Progenitor cell of endocrine pancreas (in vitro differentiated cells): Measurements from ENCODE around the gene ASB7. TPM values are rescaled to one million over a fixed set of nuclear protein-coding genes. Genes with fewer than 3 reads are reported as not detected.
"Not testable (repeated sequence)": the region's sequence is repeated elsewhere in the genome, so short reads cannot be mapped to it uniquely, and the experiment has no call there.

ENCODE experiments used
- DNase-seq: peaks from one replicate; pipeline ENCODE4 v3.0.0; 2021; ENCODE audit warnings: low spot score; ENCODE audit not compliant: unreplicated experiment
- H3K27ac Mint-ChIP-seq: 2 replicates; pipeline ENCODE4 v1.8.0; 2021; ENCODE audit warnings: mild to moderate bottlenecking, moderate library complexity, mixed read lengths
- H3K27me3 Mint-ChIP-seq: 2 replicates; pipeline ENCODE4 v1.8.0; 2021; ENCODE audit warnings: mixed read lengths
- H3K36me3 Mint-ChIP-seq: 2 replicates; pipeline ENCODE4 v1.8.0; 2022; ENCODE audit warnings: mixed read lengths; ENCODE audit not compliant: insufficient read depth
- H3K4me1 Mint-ChIP-seq: 2 replicates; pipeline ENCODE4 v1.8.0; 2021; ENCODE audit warnings: low read depth, mixed read lengths
- H3K4me3 Mint-ChIP-seq: 2 replicates; pipeline ENCODE4 v1.8.0; 2021; ENCODE audit warnings: low read depth, mild to moderate bottlenecking, moderate library complexity, mixed read lengths
- H3K9me3 Mint-ChIP-seq: 2 replicates; pipeline ENCODE4 v1.8.0; 2021; ENCODE audit warnings: low read depth, mixed read lengths
- total RNA-seq: library from RNA; stranded (reverse); gene quantifications from 2 replicates; pipeline ENCODE4 v1.2.1, GENCODE V29; 2021
- TF ChIP-seq, protein P1 (sequence below): fragments of 200-600 bp; sonication (generic); IDR thresholded peaks from one replicate; pipeline ENCODE4 v1.5.0; 2021; ENCODE audit warnings: antibody characterized with exemption, mild to moderate bottlenecking; ENCODE audit not compliant: unreplicated experiment

Gene ASB7
- total RNA-seq, 1 donor from 2014 or later = 18.9 TPM

DNA sequence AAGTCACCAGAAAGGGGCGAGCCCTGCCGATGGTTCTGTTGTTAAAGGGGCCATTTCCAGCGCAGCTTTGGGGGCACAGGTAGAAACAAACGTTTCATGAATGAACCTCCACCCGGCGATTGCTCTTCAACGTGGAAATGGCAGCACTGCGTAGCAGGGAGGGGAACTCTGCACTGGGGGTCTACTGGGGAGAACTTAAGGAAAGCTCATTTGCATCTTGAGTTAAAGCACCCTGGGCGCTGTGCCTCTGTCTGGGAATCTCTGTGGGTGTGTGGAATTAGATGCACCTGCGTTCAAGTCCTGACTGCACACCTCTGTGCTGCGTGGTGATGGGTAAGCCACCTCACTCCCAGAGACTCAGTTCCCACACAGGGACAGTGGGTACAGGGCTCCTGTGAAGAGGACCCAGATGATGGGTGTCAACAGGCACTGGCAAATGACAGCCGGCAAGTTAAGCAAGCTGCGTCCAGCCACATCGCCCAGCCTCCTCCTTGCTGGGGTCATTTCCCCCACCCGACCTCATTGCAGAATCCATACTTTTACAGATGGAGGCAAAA, 68.8 kb downstream of the ASB7 start:
- TF ChIP-seq, protein P1, sequence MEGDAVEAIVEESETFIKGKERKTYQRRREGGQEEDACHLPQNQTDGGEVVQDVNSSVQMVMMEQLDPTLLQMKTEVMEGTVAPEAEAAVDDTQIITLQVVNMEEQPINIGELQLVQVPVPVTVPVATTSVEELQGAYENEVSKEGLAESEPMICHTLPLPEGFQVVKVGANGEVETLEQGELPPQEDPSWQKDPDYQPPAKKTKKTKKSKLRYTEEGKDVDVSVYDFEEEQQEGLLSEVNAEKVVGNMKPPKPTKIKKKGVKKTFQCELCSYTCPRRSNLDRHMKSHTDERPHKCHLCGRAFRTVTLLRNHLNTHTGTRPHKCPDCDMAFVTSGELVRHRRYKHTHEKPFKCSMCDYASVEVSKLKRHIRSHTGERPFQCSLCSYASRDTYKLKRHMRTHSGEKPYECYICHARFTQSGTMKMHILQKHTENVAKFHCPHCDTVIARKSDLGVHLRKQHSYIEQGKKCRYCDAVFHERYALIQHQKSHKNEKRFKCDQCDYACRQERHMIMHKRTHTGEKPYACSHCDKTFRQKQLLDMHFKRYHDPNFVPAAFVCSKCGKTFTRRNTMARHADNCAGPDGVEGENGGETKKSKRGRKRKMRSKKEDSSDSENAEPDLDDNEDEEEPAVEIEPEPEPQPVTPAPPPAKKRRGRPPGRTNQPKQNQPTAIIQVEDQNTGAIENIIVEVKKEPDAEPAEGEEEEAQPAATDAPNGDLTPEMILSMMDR = no peak
- no peaks in the 10 kb centered on the region for H3K36me3 Mint-ChIP-seq
- no peak overlapping the region for H3K27ac Mint-ChIP-seq
- no peaks in the 10 kb centered on the region for H3K9me3 Mint-ChIP-seq
- no peak overlapping the region for H3K4me3 Mint-ChIP-seq
- H3K27me3 Mint-ChIP-seq = peaks cover 4% of the 10 kb centered on the region
- H3K4me1 Mint-ChIP-seq = no peaks in the 10 kb centered on the region
- DNase-seq = no peak

DNA sequence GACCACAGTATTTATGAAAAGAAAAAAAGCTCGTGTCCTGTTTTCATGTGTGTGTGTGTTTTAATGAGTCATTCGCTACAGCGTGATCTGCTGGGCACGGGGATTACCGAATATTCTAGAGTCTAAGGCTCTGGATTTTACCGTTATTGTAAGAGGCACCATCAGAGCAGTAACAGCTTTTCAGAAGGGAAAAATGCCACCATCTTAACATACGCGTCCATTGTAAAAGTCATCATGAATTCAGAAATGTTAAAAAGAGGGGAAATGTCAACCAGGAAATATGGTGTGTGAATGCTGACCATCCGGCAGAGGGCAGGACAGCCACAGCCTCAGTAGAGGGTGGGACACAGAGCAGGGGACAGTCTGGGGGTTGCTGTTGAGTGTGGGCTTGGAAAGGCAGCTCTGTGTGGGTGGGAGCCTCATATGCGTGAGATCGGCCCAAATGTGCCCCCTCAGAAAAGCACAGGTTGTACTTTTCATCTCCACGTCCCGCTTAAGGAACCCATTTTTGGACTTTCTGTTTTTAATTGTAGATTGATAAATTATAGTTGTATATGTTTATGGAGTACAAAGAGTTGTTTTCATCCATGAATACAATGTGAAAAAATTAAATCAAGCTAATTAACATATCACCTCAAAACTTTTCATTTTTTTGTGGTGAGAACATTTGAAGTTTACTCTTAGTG, 69.6 kb downstream of the ASB7 start:
- Mint-ChIP-seq H3K36me3 (peaks cover 2% of the 10 kb centered on the region), H3K9me3 (peaks cover 3% of the 10 kb centered on the region), H3K27me3 (peaks cover 4% of the 10 kb centered on the region), H3K4me3 (no peak overlapping the region), H3K27ac (no peak overlapping the region), H3K4me1 (no peaks in the 10 kb centered on the region)
- TF ChIP-seq, protein P1 = peak; percentile 63
- DNase-seq = no peak

DNA sequence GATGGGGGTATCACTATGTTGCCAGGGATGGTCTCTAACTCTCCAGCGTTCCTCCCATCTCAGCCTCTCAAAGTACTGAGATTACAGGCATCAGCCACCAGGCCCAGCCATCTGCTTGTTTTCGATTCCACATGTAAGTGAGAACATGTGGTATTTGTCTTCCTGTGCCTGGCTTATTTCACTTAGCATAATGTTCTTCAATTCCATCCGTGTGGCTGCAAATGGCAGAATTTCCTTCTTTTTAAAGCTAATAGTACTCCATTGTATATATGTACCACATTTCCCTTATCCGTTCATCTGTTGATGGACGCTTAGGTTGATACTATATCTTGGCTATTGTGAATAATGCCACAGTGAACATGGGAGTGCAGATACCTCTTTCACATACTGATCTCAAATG, 70.6 kb downstream of the ASB7 start:
- TF ChIP-seq, protein P1 = no peak
- Mint-ChIP-seq H3K27ac (no peak overlapping the region), H3K4me1 (no peaks in the 10 kb centered on the region), H3K27me3 (peaks cover 6% of the 10 kb centered on the region), H3K36me3 (peaks cover 2% of the 10 kb centered on the region), H3K9me3 (peaks cover 5% of the 10 kb centered on the region), H3K4me3 (no peak overlapping the region)
- DNase-seq = no peak

DNA sequence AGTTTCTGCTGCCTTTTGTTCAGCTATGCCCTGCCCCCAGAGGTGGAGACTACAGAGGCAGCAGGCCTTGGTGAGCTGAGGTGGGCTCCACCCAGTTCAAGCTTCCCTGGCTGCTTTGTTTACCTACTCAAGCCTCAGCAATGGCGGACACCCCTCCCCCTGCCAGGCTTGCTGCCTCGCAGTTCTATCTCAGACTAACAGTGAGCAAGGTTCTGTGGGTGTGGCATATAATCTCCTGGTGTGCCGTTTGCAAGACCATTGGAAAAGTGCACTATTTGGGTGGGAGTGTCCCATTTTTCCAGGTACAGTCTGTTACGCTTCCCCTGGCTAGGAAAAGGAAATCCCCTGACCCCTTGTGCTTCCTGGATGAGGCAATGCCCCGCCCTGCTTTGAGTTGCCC, 76.8 kb downstream of the ASB7 start:
- not testable (repeated sequence) for H3K4me3 Mint-ChIP-seq
- H3K9me3 Mint-ChIP-seq = peaks cover 19% of the 10 kb centered on the region

DNA sequence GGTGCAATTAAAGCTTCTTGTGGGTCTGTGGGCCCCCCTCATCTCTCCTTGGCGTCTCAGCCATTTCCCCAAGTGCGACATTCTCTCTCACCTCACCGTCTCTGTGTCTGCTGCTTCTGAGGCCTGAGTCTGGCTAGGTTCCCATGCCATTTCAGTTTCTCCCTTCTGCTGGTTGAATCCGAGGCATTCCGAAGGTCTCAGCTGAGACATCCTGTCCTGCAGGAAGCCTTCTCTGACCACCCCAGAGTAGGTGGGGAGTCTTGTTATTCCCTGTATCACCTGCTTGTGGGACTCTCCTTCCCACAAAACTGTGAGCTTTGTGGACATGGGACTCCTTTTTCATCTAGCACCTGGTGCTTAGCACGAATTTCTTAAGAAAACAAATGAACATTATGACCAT, 78.3 kb downstream of the ASB7 start:
- H3K4me1 Mint-ChIP-seq = no peaks in the 10 kb centered on the region
- peaks cover 9% of the 10 kb centered on the region for H3K27me3 Mint-ChIP-seq
- peaks cover 3% of the 10 kb centered on the region for H3K36me3 Mint-ChIP-seq
- peaks cover 19% of the 10 kb centered on the region for H3K9me3 Mint-ChIP-seq
- DNase-seq = no peak
- H3K27ac Mint-ChIP-seq = no peak overlapping the region
- H3K4me3 Mint-ChIP-seq = no peak overlapping the region
- TF ChIP-seq, protein P1 = no peak

More for the DNA sequence above, 76.8 kb downstream of the ASB7 start:
- H3K27me3 Mint-ChIP-seq, H3K27ac Mint-ChIP-seq, H3K4me1 Mint-ChIP-seq, DNase-seq, H3K36me3 Mint-ChIP-seq: not testable (repeated sequence)

DNA sequence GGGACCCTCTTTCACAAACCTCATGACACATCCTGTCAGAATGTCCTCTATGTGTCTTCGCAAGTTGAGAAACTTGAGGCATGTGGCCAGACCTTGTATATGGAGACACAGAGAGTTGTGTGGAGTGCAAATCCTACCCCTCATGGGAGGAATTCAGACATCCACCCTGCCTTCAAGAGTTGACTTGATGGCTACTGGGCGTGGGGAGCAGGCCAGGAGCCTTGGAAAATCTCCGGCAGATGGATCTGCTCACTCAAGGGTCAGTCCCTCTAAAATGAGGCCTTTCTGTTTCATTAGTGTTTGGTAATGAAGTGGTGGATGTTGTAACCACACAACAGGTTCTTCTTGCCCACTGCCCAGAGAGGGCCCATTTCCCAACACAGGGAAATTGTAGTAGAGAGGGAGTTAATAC, 79.0 kb downstream of the ASB7 start:
- DNase-seq = no peak
- Mint-ChIP-seq H3K4me3 (no peak overlapping the region), H3K27me3 (peaks cover 9% of the 10 kb centered on the region), H3K36me3 (peaks cover 3% of the 10 kb centered on the region), H3K27ac (no peak overlapping the region), H3K9me3 (peaks cover 19% of the 10 kb centered on the region), H3K4me1 (no peaks in the 10 kb centered on the region)
- TF ChIP-seq, protein P1 = no peak
